Nucleus accumbens (tissue), 56 donors: Measurements from ENCODE around the gene NPHS2.
"Not testable (repeated sequence)": the region's sequence is repeated elsewhere in the genome, so short reads cannot be mapped to it uniquely, and the experiment has no call there.

Source experiments
- DNase-seq, 56 donors: peaks; one replicate each; lab custom pipeline; 2025; lab: John Stamatoyannopoulos, UW

NPHS2 gene

GRCh38 chr1:179548666-179549367 is 26.9 kb downstream of the NPHS2 start:
- no peak for DNase-seq

GRCh38 chr1:179547021-179547535 is 28.7 kb downstream of the NPHS2 start:
- DNase-seq = peak in 3 of 56 donors; percentile 1 to 6 (median 2)

- no peak for DNase-seq
These were observed 30.4 kb downstream of the NPHS2 start for GRCh38 chr1:179545321-179545720.

DNA sequence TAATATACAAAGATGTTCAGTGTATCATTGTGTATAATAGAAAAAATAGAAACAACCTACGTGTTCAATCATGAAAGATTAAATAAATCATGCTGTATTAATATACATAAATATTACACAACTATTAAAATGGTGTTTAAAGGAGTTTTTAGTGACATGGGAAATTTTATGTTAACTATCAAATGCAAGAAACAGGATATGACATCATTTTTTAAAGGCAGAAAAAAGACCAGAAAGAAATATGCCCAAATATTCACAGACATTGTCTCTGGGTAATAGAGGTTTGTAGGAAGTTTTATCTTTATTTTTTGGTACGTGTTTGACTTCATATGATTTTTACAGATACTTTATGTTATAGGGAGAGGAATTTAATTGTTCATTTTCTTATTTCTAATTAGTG is 34.0 kb downstream of the NPHS2 start:
- DNase-seq = no peak

DNA sequence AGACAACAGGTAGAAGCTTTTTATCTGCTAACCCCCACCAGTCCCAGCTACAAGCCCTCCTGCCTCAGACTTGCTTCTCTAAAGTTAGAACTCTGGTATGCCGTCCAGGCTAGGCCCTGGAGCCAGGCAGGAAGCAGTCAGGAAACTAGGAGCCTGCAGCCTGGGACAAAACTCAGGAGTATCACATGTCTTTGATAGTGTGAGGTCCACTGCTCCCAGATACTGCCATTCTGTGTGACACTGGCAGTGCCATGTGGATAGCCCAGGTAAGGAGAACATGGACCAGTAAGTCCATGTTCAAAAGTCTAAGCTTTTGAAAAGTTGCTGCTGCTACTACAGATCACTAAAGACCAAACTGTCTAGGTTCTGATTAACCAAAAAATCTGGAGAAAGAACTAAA is 45.4 kb downstream of the NPHS2 start:
- DNase-seq = no peak

- no peak for DNase-seq
These were observed 46.1 kb downstream of the NPHS2 start for GRCh38 chr1:179529482-179530195.

DNA sequence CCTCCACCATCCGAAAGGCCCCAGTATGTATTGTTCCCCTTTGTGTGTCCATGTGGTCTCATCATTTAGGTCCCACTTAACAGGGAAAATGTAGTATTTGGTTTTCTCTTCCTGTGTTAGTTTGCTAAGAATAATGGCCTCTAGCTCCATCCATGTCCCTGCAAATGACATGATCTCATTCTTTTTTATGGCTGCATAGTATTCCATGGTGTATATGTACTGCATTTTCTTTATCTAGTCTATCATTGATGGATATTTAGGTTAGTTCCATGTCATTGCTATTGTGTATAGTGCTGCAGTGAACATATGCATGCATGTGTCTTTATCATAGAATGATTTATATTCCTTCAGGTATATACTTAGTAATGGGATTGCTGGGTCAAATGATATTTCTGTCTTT is 57.2 kb downstream of the NPHS2 start:
- not testable (repeated sequence) for DNase-seq

- no peak for DNase-seq
These were observed 58.6 kb downstream of the NPHS2 start for GRCh38 chr1:179516976-179517705.

GRCh38 chr1:179510038-179510437 is 65.7 kb downstream of the NPHS2 start:
- DNase-seq = no peak

DNA sequence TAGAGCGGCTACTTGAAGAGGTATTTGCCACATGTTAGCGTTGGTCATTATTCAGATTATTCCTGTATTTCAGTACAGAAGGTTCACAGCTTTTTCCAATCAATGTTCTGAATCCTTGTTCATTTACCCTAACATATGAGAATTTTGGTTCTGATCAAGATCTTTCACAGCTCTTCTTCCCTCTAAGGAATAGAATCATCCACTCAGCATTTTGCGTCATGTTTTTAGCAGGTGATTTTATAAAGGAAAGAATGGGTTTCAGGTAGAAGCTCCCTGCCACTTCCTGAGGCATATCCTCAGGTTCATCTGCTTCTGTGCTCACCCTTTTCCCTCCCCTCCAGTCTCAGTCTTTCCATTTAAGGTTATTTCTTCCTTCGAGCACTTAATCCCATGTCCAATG is 66.4 kb downstream of the NPHS2 start:
- no peak for DNase-seq

- DNase-seq = no peak
These were observed 69.5 kb downstream of the NPHS2 start for GRCh38 chr1:179506199-179506598.
